ENCODE measurements around the gene KCNB1.

Gene KCNB1

DNA sequence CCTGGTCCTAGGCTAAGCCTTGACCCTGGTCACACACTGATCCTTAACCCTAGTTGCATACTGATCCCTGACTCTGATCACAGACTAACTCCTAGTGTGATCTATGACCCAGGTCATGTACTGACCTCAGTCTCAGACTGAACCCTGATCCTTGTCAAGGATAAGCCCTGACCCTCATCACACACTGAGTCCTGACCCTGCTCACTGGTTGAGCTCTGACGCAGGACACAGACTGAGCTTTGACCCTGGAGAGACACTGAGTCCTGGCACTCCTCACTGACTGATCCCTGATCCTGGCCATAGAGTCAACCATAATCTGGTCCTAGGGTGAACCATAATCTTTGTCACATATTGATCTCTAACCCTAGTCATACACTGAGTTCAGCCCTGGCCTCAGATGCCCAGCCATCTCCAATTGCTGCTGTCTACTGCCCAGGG, 37.9 kb downstream of the KCNB1 start:
- TF ChIP-seq, protein P1, sequence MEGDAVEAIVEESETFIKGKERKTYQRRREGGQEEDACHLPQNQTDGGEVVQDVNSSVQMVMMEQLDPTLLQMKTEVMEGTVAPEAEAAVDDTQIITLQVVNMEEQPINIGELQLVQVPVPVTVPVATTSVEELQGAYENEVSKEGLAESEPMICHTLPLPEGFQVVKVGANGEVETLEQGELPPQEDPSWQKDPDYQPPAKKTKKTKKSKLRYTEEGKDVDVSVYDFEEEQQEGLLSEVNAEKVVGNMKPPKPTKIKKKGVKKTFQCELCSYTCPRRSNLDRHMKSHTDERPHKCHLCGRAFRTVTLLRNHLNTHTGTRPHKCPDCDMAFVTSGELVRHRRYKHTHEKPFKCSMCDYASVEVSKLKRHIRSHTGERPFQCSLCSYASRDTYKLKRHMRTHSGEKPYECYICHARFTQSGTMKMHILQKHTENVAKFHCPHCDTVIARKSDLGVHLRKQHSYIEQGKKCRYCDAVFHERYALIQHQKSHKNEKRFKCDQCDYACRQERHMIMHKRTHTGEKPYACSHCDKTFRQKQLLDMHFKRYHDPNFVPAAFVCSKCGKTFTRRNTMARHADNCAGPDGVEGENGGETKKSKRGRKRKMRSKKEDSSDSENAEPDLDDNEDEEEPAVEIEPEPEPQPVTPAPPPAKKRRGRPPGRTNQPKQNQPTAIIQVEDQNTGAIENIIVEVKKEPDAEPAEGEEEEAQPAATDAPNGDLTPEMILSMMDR (IDR thresholded peaks at IDR 0.05; ENCODE audit: low read depth, low read length) = no peak
- no peak overlapping the region for H3K4me3 ChIP-seq (ENCODE audit: low read depth, low read length)

DNA sequence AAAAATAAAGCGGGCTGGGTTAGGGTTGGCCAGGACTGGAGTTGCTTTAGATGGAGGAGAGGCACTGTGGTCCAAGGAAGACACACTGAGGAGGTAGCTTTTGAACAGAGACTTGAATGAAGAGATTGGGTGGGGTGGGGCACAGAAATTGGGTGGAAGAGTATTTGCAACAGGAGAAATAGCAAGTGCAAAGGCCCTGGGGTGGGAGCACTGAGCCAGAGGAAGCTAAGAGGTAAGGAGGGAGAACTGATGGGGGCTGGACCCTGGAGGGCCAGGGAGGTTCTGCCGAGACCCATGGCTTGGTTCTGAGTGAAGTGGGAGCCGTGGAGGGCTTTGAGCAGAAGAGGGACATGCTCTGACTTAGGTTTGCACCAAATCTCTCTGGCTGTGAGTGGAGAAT, 45.4 kb downstream of the KCNB1 start:
- TF ChIP-seq, protein P1 (IDR thresholded peaks at IDR 0.05; ENCODE audit: low read depth, low read length) = no peak
- H3K4me3 ChIP-seq (ENCODE audit: low read depth, low read length) = no peak overlapping the region

DNA sequence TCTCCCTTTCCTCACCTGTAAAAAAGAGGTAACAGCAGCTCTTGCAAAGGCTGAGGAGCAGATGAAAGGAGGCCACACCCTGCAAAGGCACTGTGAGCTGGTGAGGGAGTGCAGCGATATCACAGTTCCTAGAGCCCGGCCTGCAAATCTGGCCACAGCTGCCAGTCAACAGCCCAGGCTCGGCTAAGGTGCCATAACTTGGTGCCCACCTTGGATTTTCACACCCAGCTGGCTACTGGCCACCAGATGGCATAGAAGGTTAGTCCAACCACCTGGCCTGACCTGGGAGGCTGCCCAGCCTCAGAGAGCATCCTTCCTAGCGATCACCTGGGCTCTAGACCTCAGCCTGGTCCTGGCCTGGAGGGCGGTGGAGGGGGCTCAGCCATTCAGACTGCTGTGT, 46.8 kb downstream of the KCNB1 start:
- TF ChIP-seq, protein P1 (IDR thresholded peaks at IDR 0.05; ENCODE audit: low read depth, low read length) = no peak
- H3K4me3 ChIP-seq (ENCODE audit: low read depth, low read length) = no peak overlapping the region

DNA sequence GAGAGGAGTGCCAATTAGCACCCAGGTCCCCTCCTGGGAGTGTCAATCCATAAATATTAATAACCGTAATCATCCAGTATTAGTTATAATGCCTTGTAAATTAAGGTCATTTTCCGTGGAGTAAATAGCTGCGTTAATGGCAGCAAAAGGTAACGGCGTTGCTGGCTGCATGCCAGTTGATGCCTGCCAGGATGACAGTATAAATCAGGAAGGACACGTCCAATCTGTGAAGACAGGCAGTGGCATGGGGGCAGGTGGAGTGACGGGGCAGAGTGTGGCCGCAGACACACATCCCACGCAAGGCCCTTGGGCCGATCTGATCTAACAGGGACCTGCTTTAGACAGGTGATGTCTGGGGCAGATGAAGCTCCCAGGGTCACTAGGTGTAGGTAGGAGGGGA, 49.1 kb downstream of the KCNB1 start:
- TF ChIP-seq, protein P1 (IDR thresholded peaks at IDR 0.05; ENCODE audit: low read depth, low read length) = no peak
- H3K4me3 ChIP-seq (ENCODE audit: low read depth, low read length) = no peak overlapping the region

DNA sequence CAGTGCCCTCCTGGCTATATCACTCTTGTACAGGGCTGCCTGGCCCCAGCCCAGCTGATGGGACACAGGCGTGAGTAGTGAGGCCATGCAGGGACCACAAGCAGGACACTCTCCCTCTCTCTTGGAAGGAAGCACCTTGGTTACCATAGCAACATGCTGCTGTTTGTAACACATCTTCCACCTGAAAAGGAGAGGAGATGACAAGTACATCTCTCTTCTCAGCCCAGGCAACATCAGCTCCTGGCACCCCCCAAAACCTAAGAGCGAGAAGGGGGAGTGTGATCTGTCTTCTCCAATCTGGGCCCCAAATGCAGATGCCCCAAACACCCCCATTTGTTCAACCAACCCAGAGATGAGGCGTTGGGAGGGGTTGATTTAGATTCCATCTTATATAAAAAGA, 49.9 kb downstream of the KCNB1 start:
- no peak overlapping the region for H3K4me3 ChIP-seq (ENCODE audit: low read depth, low read length)
- TF ChIP-seq, protein P1 (IDR thresholded peaks at IDR 0.05; ENCODE audit: low read depth, low read length) = no peak

DNA sequence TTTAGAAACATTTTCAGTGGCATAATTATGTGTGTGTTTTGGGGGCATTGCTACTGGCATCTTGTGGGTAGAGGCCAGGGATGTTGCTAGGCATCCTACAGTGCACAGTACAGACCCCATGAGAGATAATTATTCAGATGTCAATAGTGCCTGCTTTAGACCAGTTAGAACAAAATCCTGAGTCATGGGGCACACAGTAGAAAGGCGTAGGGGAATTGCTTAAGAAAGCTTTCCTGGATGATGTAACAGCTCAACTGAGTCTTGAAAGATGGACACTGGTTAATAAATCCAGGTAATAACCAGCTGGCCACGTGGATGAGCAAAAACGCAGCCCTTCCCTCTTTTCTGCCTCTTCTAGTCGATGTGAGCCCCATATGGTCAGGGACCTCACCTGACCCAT, 51.1 kb downstream of the KCNB1 start:
- TF ChIP-seq, protein P1 (IDR thresholded peaks at IDR 0.05; ENCODE audit: low read depth, low read length) = no peak

DNA sequence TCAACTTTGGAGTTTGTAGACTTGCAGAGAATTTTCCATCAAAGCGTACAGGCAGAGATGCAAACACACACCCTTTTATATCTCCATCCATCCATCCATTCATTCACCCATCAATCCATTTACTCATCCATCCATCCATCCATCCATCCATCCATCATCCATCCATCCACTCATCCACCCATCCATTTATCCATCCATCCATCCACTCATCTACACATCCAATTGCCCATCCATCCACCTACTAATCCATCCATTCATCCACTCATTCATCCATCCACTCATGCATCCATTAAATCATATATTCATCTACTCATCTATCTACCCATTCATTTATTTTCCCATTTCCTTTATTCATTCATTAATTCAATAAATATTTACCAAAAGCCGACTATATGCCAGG, 52.1 kb downstream of the KCNB1 start:
- TF ChIP-seq, protein P1 (IDR thresholded peaks at IDR 0.05; ENCODE audit: low read depth, low read length) = no peak
- no peak overlapping the region for H3K4me3 ChIP-seq (ENCODE audit: low read depth, low read length)

More for the DNA sequence above, 51.1 kb downstream of the KCNB1 start:
- no peak overlapping the region for H3K4me3 ChIP-seq (ENCODE audit: low read depth, low read length)
